Astrocyte of the hippocampus (primary cell): Measurements from ENCODE around the gene LOXL4.

Experiments
- DNase-seq: peaks from one replicate; pipeline ENCODE4 v3.0.0; 2011; ENCODE audit warnings: low read depth, low spot score

The LOXL4 gene

GRCh38 chr10:98267894-98268693, at the start of gene LOXL4:
Gene LOXL4 (minus strand): TSS chr10:98268194. CDS start chr10:98263019, 5,175 bp downstream.
- DNase-seq = peak; percentile 79

GRCh38 chr10:98316661-98317060, 48.7 kb upstream of the LOXL4 start:
- no peak for DNase-seq

GRCh38 chr10:98316170-98316569, 48.2 kb upstream of the LOXL4 start:
- DNase-seq = no peak

- no peak for DNase-seq
These were observed 46.7 kb upstream of the LOXL4 start for GRCh38 chr10:98314532-98315284.

- no peak for DNase-seq
These were observed 45.6 kb upstream of the LOXL4 start for GRCh38 chr10:98313598-98313997.

GRCh38 chr10:98312822-98313221, 44.8 kb upstream of the LOXL4 start:
- no peak for DNase-seq

GRCh38 chr10:98312349-98312748, 44.4 kb upstream of the LOXL4 start:
- no peak for DNase-seq

GRCh38 chr10:98310701-98311100, 42.7 kb upstream of the LOXL4 start:
- DNase-seq = no peak

- DNase-seq = peak; percentile 91
These were observed 41.7 kb upstream of the LOXL4 start for GRCh38 chr10:98309366-98310355.

- no peak for DNase-seq
These were observed 40.8 kb upstream of the LOXL4 start for GRCh38 chr10:98308669-98309365.

- no peak for DNase-seq
These were observed 40.0 kb upstream of the LOXL4 start for GRCh38 chr10:98307916-98308541.

- no peak for DNase-seq
These were observed 38.5 kb upstream of the LOXL4 start for GRCh38 chr10:98306501-98306900.

GRCh38 chr10:98303569-98303968, 35.6 kb upstream of the LOXL4 start:
- no peak for DNase-seq

GRCh38 chr10:98302741-98303365, 34.9 kb upstream of the LOXL4 start:
- no peak for DNase-seq

GRCh38 chr10:98301664-98302319, 33.8 kb upstream of the LOXL4 start:
- no peak for DNase-seq

- DNase-seq = no peak
These were observed 32.7 kb upstream of the LOXL4 start for GRCh38 chr10:98300526-98301229.

- DNase-seq = peak; percentile 55
These were observed 31.3 kb upstream of the LOXL4 start for GRCh38 chr10:98299341-98299740.

GRCh38 chr10:98296524-98296923, 28.5 kb upstream of the LOXL4 start:
- no peak for DNase-seq

GRCh38 chr10:98295907-98296306, 27.9 kb upstream of the LOXL4 start:
- DNase-seq = peak; percentile 28
